Cardiac fibroblast (primary cell): ENCODE results near the gene EXOC3L2.
"Not testable (repeated sequence)": the region's sequence is repeated elsewhere in the genome, so short reads cannot be mapped to it uniquely, and the experiment has no call there.

Experiments
- DNase-seq, 2 donors: peaks; one replicate each; pipeline versions ENCODE4 v3.0.0 to v3.0.0-alpha.2; 2010; ENCODE audit warnings: low read depth in 2 of 2
- H3K4me3 ChIP-seq, 2 donors: replicated peaks in 1 of 2; 1 replicate in 1 of 2; 2 replicates in 1 of 2; pipeline ENCODE4 v1.5.1; 2011; ENCODE audit warnings: low read depth in 2 of 2, low read length in 2 of 2, mild to moderate bottlenecking in 2 of 2, moderate library complexity in 1 of 2
- TF ChIP-seq, protein P1 (sequence below): IDR thresholded peaks from one replicate; pipeline ENCODE4 v1.5.1; 2011; ENCODE audit warnings: low read depth, mild to moderate bottlenecking, low read length, inconsistent platforms

Gene EXOC3L2

DNA sequence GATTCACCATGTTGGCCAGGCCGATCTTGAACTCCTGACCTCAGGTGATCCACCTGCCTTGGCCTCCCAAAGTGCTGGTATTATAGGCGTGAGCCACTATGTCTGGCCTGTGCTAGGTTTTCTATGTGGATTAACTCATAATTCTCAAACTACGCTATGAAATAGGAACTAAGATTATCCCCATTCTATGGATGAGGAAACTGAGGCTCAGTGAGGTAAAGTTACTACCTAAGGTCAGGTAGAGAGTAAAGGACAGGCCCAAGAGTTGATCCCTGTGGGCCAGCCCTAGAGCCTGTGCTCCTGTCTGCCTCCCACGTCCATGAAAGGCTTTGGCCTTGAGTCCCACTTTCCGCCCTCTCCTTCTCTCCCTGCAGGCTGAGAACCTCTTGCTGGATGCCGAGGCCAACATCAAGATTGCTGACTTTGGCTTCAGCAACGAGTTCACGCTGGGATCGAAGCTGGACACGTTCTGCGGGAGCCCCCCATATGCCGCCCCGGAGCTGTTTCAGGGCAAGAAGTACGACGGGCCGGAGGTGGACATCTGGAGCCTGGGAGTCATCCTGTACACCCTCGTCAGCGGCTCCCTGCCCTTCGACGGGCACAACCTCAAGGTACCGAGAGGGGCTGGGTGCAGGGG lies 26.0 kb upstream of the EXOC3L2 start:
- TF ChIP-seq, protein P1, sequence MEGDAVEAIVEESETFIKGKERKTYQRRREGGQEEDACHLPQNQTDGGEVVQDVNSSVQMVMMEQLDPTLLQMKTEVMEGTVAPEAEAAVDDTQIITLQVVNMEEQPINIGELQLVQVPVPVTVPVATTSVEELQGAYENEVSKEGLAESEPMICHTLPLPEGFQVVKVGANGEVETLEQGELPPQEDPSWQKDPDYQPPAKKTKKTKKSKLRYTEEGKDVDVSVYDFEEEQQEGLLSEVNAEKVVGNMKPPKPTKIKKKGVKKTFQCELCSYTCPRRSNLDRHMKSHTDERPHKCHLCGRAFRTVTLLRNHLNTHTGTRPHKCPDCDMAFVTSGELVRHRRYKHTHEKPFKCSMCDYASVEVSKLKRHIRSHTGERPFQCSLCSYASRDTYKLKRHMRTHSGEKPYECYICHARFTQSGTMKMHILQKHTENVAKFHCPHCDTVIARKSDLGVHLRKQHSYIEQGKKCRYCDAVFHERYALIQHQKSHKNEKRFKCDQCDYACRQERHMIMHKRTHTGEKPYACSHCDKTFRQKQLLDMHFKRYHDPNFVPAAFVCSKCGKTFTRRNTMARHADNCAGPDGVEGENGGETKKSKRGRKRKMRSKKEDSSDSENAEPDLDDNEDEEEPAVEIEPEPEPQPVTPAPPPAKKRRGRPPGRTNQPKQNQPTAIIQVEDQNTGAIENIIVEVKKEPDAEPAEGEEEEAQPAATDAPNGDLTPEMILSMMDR, result no peak
- DNase-seq, result no peak
- H3K4me3 ChIP-seq, result no peak overlapping the region

DNA sequence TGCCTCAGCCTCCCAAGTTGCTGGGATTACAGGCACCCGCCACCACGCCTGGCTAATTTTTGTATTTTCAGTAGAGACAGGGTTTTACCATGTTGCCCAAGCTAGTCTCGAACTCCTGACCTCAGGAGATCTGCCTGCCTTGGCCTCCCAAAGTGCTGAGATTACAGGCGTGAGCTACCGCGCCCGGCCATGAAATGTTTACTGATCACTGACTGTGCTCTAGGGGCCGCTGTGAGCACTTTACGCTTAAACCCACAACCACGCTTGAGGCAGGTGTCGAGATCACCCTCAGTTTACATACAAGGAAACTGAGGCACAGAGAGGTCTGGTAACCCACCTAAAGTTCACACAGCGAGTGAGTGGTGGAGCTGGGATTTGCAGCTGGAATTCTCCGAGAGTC lies 24.7 kb upstream of the EXOC3L2 start:
- H3K4me3 ChIP-seq, DNase-seq: not testable (repeated sequence)

DNA sequence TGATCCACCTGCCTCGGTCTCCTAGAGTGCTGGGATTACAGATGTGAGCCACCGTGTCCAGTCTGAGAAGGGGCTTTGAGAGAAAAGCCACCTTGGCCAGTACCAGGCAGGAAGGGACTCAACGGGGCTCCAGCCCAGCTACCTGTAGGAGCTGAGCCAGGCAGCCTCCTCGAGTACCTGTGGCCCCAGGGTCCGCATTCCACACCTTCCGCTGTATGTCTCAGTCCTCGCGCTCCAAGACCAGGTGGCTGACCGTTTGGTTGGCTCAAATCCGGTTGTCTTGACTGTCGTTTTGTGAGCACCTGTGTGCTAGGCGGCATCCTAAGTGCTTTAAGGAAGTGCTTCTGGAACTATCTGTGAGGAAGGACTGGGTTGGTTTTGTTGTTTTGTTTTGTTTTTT lies 22.1 kb upstream of the EXOC3L2 start:
- TF ChIP-seq, protein P1, result no peak
- H3K4me3 ChIP-seq, result no peak overlapping the region
- DNase-seq, result no peak

DNA sequence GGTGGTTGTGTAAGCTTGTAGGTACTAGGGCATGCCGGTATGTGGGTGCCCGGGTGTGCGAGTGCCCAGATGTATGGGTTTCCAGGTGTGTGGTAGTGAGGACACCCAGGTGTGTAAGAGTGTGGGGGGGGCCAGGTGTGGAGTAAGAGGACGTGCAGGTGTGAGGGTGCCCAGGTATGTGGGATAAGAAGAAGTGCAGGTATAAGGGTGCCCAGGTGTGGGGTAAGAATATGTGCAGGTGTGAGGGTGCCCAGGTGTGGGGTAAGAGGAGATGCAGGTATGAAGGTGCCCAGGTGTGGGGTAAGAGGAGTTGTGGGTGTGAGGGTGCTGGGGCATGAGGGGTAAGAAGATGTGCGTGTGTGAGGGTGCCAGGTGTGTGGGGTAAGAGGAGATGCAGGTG lies 20.2 kb upstream of the EXOC3L2 start:
- TF ChIP-seq, protein P1, result no peak
- DNase-seq, result no peak
- no peak overlapping the region for H3K4me3 ChIP-seq

DNA sequence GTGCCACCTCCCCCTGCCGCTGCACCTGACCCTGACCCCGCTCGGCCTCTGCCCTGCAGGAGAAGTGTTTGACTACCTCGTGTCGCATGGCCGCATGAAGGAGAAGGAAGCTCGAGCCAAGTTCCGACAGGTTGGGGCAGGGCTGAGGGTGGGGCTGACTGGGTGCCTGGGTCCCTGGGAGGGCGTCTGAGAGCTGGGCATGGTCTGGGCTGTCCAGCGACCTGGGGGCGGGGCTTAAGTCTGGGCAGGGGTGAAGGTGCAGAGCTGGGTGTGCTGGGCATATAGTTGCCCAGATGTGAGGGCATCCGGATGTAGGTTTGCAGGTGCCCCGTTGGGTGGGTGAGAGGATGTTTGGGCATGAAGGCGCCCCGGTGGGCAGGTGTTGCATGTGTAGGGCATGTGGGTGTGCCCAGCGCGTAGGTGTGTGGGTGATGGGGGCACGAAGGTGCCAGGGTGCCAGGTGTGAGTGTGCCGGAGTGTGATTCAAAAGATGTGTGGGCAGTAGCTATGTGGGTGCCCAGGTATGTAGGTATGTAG lies 19.6 kb upstream of the EXOC3L2 start:
- TF ChIP-seq, protein P1, result no peak
- H3K4me3 ChIP-seq, result no peak overlapping the region
- DNase-seq, result no peak

DNA sequence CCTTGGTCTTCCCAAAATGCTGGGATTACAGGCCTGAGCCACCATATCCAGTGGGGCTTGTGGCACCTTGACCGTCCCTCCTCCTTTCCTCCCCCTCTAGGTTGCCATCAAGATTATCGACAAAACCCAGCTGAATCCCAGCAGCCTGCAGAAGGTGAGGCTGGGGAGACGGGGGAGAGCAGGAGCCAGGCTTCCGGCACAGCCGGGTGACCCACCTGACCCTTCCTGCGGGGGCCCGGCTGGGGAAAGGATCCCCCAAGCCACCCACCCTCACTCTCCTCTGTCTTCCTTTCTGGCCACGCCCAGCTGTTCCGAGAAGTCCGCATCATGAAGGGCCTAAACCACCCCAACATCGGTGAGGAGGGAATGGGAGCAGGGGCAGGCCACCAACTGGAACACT lies 17.8 kb upstream of the EXOC3L2 start:
- TF ChIP-seq, protein P1, result no peak
- H3K4me3 ChIP-seq, result no peak overlapping the region
- no peak for DNase-seq

DNA sequence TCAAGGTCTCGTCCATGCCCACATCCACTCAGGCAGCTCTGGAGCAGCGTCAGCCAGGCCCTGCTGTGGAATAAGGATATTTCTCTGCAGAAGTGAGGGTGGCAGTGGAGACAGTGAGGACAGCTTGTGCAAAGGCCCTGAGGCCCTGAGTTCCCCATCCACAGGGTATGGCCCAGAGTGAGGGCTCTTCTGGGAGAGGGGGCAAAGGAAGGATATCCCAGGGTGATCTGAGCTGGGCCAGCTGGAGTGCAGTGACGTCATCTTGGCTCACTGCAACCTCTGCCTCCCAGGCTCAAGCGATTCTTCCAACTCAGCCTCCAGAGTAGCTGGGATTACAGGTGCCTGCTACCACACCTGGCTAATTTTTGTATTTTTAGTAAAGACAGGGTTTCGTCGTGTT lies 17.4 kb upstream of the EXOC3L2 start:
- no peak for DNase-seq
- TF ChIP-seq, protein P1, result no peak
- H3K4me3 ChIP-seq, result no peak overlapping the region
